DMS 273 treated with DMSO at 0.1 percent for 48 hours (cell line): ENCODE measurements around the gene FBXW2.
"Not testable (repeated sequence)": the region's sequence is repeated elsewhere in the genome, so short reads cannot be mapped to it uniquely, and the experiment has no call there.

ENCODE experiments used
- DNase-seq: peaks from one replicate; lab custom pipeline; 2025; lab: John Stamatoyannopoulos, UW

Gene FBXW2, protein sequence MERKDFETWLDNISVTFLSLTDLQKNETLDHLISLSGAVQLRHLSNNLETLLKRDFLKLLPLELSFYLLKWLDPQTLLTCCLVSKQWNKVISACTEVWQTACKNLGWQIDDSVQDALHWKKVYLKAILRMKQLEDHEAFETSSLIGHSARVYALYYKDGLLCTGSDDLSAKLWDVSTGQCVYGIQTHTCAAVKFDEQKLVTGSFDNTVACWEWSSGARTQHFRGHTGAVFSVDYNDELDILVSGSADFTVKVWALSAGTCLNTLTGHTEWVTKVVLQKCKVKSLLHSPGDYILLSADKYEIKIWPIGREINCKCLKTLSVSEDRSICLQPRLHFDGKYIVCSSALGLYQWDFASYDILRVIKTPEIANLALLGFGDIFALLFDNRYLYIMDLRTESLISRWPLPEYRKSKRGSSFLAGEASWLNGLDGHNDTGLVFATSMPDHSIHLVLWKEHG

DNA sequence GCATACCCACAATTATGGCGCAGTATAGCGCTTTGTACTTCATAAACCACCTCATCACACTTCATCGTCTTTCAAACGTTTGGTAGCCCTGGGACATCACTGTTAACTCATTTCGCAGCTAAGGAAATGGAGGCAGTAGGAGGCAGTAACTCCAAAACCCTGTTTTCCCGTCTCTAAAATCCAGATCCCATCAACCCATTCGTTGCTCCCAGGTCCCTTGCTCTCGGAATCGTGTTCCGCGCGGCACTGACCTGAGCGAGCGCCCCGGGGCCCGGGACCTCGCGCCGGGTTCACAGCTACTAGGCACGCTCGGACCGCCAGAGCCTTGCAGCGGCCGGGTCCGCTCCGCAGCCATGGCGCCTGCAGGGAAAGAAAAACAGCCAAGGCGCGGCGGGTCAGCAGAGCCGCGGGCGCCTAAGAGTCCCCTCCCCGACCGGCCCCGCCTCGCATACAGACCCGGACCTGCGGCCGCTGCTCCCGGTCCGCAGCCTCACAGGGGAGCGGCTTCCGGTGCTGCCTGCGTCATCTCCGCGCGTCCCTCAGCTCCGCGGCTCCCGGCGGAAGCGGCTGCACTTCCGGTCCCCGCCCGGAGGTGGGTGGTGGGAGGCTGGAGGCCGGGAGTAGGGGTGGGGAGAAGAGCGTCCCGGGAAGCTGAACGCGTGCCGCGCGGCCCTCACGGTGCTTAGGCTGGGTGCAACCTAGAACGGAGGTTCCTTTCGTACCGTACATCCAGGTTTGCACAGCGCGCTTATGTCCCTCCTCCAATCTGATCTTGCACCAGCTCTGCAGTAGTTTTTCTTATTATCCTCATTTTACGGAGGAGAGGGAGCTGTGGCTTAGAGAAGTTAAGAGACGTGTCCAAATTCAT lies at the start of gene FBXW2:
Gene FBXW2 (minus strand): TSS at position 519 of the 868 bp plus-strand sequence. CDS start 5,158 bp downstream, outside the sequence.
- peak; percentile 56 for DNase-seq

- DNase-seq = no peak
Observed at GRCh38 chr9:120841930-120842684, 48.9 kb upstream of the FBXW2 start.

GRCh38 chr9:120839146-120839545 lies 45.9 kb upstream of the FBXW2 start:
- DNase-seq = no peak

DNA sequence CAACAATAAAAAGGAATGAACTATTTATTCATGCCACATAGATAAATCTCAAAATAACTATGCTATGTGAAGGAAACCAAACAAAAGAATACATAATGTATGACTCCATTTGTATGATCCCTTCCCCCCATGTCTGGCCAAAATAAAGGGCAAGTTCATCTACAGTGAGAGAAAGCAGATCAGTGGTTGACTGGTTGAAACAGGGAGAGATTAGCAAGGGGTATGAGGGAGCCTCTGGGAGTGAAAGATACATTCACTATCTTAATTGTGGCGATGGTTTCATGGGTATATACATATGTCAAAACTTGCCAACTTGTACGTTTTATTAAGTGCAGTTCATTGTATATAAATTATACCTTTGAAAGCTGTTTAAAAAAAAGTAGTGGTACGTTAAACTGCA lies 44.7 kb upstream of the FBXW2 start:
- DNase-seq = no peak

- no peak for DNase-seq
Observed at GRCh38 chr9:120833325-120833724, 40.1 kb upstream of the FBXW2 start.

- no peak for DNase-seq
Observed at GRCh38 chr9:120832807-120833206, 39.6 kb upstream of the FBXW2 start.

DNA sequence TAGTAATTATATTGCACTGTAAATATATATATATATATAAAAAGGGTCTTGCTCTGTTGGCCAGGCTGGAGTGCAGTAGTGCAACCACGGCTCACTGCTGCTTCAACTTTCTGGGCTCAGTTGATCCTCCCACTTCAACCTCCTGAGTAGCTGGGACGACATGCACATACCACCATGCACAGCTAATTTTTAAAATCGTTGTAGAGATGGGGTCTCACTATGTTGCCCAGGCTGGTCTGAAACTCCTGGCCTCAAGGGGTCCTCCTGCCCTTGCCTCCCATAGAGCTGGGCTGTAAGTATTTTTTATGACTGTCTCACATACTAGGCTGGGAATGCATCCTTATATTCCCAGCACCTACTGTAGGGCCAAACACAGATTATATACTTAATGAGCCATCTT lies 37.6 kb upstream of the FBXW2 start:
- no peak for DNase-seq

- DNase-seq = no peak
Observed at GRCh38 chr9:120830151-120830550, 36.9 kb upstream of the FBXW2 start.

DNA sequence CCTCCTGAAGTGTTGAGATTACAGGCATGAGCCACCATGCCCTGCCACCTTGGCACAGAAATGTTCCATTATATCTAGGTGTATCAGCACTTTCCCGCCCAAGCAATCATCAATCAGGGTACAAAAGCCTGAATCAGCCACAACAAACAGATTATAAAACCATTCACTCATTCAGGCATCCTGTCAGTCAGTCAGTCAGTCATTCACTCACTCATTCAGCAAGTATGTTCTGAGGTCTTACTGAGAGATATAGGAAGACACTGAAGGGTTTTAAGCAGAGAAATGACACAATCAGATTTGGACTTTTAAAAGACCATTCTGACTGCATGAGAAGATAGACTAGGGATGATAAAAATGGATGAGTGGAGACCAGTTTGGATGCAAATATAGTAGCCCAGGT lies 36.4 kb upstream of the FBXW2 start:
- no peak for DNase-seq

GRCh38 chr9:120820095-120820494 lies 26.9 kb upstream of the FBXW2 start:
- DNase-seq = no peak

GRCh38 chr9:120818595-120818994 lies 25.4 kb upstream of the FBXW2 start:
- no peak for DNase-seq

DNA sequence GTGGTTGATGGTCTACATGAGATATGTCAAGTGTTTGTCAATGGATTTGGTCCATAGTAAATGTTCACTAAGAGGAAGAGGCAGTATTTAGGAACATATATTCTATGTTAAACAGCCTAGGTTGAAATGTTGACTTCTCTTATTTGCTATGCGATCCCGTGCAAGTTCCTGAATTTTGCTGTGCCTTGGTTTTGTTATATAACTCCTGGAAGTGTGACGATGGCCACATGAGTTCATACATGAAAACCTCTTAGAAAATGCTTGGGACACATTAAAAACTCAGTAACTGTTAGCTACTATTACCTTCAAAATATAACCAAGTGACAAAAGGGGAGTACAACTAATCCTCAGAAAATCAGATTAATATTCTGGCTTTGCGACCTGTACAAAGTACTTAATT lies 21.9 kb upstream of the FBXW2 start:
- no peak for DNase-seq

GRCh38 chr9:120808931-120809330 lies 15.7 kb upstream of the FBXW2 start:
- no peak for DNase-seq

- no peak for DNase-seq
Observed at GRCh38 chr9:120807607-120808379, 14.6 kb upstream of the FBXW2 start.

GRCh38 chr9:120804784-120805363 lies 11.7 kb upstream of the FBXW2 start:
- DNase-seq = not testable (repeated sequence)

- no peak for DNase-seq
Observed at GRCh38 chr9:120801441-120801840, 8.2 kb upstream of the FBXW2 start.

DNA sequence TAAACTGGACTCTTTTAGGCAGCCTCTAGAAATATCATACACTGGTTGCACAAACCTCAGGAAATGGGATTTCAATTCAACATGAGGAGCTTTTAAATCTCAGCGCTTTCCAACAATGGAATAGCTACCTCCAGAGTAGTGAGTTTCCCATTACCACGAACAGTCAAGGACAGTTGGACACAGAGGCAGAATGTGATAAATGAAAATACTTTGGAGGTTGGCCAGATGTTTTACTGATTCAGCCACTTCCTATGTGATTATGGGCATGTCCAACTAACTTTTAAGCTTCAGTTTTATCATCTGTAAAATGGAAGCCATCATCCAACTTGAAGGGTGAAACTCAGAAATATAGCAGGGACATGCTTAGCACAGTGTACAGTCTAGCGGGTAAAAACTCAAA lies 2.1 kb downstream of the FBXW2 start:
- DNase-seq = no peak

DNA sequence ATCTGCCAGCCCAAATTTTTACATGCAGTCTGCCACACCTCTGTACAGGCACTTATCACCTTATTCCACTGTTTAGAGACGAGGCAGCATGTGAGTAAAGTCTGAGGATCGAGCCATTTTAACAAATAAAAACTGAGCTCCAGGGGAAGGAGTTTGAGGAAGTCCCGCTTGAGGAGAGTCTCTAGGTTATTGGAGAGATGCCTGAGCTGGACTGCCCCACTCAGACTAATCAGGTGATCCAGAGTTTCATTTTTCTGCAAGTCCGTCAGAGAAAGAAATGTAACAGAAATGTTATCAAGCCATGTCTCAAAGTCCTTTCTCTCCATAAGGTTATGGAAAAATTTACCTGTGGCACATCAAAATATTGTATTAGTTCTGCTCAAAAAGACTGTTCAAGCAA lies 5.3 kb downstream of the FBXW2 start:
- DNase-seq = no peak

- no peak for DNase-seq
Observed at GRCh38 chr9:120783602-120784047, 9.6 kb downstream of the FBXW2 start.

- no peak for DNase-seq
Observed at GRCh38 chr9:120781236-120781635, 12.0 kb downstream of the FBXW2 start.

DNA sequence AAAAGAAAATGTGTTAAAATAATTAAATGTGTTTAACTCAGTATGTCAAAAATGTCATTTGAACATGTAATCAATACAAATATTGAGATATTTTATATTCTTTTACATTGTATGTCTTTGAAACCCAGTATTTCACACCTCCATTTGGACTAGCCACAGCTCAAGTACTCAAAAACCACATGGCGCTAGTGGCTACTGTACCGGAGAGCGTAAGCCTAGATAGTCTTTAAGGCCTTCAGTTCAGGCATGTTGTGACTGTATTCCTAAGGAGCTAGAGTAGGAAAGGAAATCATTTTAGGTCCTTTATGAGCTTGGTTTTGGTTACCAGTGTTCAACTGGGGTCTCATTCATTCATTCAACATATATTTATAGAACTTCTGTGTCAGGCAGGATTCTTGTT lies 12.8 kb downstream of the FBXW2 start:
- no peak for DNase-seq
